GM12873 (cell line): Measurements from ENCODE around the gene KRTAP16-1.

Source experiments
- TF ChIP-seq, protein P1 (sequence below): IDR thresholded peaks from 2 replicates; pipeline ENCODE4 v1.5.1; 2012; ENCODE audit warnings: low read depth, mild to moderate bottlenecking, moderate library complexity, low read length, control low read depth; ENCODE audit not compliant: insufficient read depth; ENCODE audit errors: missing control alignments

KRTAP16-1 gene

GRCh38 chr17:41267711-41268110, 41.4 kb downstream of the KRTAP16-1 start:
- TF ChIP-seq, protein P1, sequence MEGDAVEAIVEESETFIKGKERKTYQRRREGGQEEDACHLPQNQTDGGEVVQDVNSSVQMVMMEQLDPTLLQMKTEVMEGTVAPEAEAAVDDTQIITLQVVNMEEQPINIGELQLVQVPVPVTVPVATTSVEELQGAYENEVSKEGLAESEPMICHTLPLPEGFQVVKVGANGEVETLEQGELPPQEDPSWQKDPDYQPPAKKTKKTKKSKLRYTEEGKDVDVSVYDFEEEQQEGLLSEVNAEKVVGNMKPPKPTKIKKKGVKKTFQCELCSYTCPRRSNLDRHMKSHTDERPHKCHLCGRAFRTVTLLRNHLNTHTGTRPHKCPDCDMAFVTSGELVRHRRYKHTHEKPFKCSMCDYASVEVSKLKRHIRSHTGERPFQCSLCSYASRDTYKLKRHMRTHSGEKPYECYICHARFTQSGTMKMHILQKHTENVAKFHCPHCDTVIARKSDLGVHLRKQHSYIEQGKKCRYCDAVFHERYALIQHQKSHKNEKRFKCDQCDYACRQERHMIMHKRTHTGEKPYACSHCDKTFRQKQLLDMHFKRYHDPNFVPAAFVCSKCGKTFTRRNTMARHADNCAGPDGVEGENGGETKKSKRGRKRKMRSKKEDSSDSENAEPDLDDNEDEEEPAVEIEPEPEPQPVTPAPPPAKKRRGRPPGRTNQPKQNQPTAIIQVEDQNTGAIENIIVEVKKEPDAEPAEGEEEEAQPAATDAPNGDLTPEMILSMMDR, result no peak

- TF ChIP-seq, protein P1, result no peak
Measured at GRCh38 chr17:41265078-41265477, 44.0 kb downstream of the KRTAP16-1 start, which contains the start of gene KRTAP9-6. Gene KRTAP9-6 (plus strand): TSS chr17:41265378. CDS start chr17:41265378, 0 bp downstream.

- TF ChIP-seq, protein P1, result no peak
Measured at GRCh38 chr17:41264599-41264998, 44.5 kb downstream of the KRTAP16-1 start.

DNA sequence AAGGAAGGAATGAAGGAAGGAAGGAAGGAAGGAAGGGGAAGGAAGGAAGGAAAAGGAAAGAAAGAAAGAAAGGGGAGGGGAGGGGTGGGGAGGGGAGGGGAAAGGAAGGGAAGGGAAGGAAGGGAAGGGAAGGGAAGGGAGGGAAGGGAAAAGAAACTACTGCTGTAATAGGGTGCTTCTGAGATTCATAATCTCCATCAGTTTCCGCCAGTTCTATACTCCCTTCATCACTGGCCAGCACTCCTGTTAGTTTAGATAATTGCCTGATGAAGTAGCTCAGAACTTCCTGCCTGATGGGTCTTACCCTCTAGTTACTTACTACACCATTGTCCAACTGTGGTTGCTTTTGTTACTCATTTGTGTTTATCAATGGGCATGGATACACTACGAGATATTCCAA, 45.9 kb downstream of the KRTAP16-1 start:
- TF ChIP-seq, protein P1, result no peak

DNA sequence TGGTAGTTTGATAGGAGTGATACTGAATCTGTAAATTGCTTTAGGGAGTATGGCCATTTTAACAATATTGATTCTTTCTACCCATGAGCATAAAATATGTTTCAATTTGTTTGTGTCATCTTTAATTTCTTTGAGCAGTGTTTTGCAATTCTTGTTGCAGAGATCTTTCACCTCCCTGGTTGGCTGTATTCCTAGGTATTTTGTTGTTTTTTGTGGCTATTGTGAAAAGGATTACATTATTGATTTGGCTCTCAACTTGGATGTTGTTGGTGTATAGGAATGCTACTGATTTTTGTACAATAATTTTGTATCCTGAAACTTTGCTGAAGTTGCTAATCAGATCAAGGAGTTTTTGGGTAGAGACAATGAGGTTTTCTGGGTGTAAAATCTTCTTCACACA, 50.7 kb downstream of the KRTAP16-1 start:
- TF ChIP-seq, protein P1, result no peak
